ENCODE results near the gene CUL7.
"Not testable (repeated sequence)": the region's sequence is repeated elsewhere in the genome, so short reads cannot be mapped to it uniquely, and the experiment has no call there.

Gene CUL7

DNA sequence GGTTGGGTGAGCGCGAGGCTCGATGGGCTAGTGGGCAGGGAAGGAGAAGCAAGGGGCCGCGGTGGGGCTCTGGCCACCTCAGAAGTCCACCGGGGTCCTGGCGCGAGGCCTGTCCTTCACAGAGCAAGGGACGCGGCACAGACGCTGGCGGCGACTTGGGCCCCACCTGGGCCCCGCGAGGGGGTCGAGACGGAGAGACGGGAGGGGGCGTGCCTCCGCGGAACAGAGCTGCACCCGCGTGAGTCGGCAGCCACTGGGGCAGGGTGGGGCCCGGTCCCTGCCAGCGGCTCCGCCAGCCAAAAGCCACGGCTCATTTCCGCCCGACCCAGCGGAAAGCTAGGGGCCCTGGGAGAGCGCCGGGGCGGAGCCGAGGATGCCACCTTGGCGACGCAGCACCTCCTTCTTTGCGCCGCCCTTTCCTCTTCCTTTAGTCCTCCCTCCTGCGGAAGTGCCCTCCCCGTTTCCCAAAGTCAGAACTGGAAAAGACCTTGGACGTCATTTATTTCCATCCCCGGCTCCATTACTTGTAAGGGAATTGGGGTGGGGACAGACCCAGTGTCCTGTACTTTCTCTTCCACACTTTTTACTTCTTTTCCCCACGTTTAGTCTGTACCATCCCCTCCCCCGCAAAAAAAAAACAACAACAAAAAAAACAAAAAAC, at the start of gene CUL7:
TSS of gene CUL7 (minus strand) at position 307 of the 661 bp plus-strand sequence. CDS start 1,063 bp downstream, outside the sequence.
- DNase-seq (ENCODE audit: low spot score): peak; percentile 99

DNA sequence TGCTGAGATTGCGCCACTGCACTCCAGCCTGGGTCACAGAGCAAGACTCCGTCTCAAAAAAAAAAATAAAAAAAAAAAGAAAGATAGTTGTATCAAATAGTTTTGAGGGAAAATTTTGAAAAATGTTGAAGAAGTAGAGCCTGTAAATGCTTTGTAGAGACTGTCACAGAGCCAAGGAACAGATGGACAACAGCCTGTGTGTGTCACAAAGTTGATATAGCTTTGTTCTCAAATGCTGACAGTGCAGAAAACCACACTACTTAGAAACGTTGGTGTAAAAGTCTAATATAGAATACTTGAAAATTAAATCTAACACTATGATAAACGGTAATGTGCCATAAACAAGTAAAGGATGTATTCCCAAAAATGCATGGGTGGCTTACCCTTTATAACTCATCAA, 47.8 kb upstream of the CUL7 start:
- DNase-seq (ENCODE audit: low spot score): no peak

- no peak for DNase-seq (ENCODE audit: low spot score)
Observed at GRCh38 chr6:43097502-43097901, 43.9 kb upstream of the CUL7 start.

- no peak for DNase-seq (ENCODE audit: low spot score)
Observed at GRCh38 chr6:43097098-43097489, 43.4 kb upstream of the CUL7 start.

- peak; percentile 61 for DNase-seq (ENCODE audit: low spot score)
Observed at GRCh38 chr6:43096451-43097097, 42.9 kb upstream of the CUL7 start.

- DNase-seq (ENCODE audit: low spot score): no peak
Observed at GRCh38 chr6:43095939-43096338, 42.3 kb upstream of the CUL7 start.

DNA sequence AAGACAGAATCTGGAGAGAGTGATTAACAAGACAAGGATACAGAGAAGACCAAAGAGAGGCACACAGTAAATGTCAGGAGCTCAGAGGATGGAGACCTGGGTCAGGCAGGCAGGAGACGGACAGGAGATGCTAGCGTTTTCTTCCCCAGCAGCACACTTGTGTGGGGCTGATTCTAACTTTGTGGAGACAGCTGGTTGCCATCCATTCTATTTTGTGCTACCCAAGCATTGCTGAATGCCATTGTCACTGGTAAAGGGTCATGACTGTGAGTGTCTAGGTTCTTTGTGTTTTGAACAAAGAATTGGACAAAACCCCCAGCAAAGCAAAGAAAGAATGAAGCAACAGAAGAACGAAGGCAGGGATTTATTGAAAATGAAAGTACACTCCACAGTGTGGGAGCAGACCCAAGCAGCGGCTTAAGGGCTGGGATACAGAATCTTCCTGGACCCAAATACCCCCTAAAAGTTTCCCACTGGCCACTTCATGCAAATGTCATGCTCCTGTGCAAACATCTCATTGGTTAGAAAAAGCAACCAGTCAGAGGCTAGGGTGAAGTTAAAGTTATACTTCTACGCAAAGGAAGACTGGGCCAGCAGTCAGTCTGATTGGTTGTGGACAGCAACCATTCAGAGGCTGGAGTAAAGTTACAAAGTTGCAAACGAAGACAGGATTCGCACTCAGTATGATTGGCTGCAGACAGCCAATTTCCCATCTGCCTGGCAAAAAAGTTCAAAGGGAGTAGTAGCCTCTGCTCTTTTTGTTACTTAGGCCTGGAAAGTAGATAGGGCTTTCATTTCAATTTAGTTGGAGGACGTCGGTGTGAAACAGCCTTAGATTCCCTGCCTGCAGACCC, 40.0 kb upstream of the CUL7 start:
- peak; percentile 85 for DNase-seq (ENCODE audit: low spot score)

- DNase-seq (ENCODE audit: low spot score): no peak
Observed at GRCh38 chr6:43092635-43093034, 39.0 kb upstream of the CUL7 start.

- DNase-seq (ENCODE audit: low spot score): no peak
Observed at GRCh38 chr6:43091436-43091991, 37.9 kb upstream of the CUL7 start.

- no peak for DNase-seq (ENCODE audit: low spot score)
Observed at GRCh38 chr6:43091020-43091419, 37.4 kb upstream of the CUL7 start.

DNA sequence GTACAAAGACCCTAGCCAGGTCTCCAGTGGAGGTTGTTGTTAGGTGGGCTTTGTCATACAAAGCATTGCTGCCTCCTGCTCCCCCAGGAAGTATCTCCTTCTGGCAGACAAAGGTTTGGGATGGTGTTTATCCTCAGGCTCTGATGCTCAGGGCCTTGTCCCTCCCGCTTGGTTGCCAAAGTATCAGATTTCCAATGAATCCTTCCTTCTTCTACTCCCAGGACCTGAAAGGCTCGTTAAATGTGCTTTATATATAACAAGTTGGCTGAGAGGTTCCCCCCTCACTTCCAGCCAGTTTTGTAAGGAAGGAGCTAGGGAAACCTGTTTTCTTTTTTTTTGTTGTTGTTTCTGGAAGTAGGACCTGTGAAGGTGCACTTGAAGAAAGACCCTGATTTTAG, 36.9 kb upstream of the CUL7 start:
- DNase-seq (ENCODE audit: low spot score): no peak

GRCh38 chr6:43089874-43090558, 36.4 kb upstream of the CUL7 start:
- peak; percentile 58 for DNase-seq (ENCODE audit: low spot score)

DNA sequence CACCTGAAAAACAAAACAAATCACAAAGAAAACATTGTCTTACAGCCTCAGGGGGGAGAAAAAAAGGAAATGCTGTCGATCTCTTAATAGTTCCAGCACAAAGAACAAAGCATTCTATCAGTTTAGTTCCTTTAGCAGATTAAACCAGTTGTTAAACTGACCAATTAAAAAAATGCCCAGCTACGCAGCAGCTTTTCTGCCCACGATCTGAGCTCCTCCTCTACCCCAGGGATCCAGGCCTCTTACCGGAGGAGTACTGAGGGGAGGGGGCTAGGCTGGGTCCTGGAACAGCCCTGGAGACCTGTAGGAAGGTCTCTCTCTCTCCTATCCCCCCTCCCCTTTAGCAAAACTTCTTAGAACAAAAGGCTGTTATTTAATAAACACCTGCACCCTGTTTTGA, 35.8 kb upstream of the CUL7 start:
- no peak for DNase-seq (ENCODE audit: low spot score)

GRCh38 chr6:43088654-43089056, 35.0 kb upstream of the CUL7 start:
- no peak for DNase-seq (ENCODE audit: low spot score)

DNA sequence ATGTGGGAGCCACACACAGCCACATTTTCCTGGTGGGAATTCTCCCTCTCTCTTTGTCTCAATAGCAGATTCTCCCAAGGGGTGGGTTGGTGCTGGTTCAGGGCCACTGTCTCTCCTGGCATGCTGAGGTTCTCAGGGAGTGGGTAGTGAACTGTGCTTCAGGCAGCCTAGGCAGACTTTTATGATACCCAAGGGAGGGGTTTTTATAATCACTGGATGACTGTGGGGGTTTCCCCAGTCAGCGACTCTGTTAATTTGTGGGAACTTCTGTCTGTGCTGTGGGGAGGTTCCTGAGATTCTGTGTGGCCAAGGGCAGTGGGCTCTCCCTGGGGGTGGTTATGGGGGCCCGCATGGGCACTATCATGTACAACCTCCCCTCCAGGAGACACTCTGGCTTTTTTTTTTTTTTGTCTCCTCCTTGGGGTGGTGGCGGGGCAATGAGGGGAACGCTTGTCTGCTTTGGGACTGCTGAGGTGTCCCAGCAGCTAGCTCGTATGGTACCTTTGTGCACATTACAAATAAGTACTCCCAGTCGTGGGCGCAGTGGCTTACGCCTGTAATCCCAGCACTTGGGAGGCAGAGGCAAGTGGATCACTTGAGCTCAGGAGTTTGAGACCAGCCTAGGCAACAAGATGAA, 32.5 kb upstream of the CUL7 start:
- DNase-seq (ENCODE audit: low spot score): no peak

GRCh38 chr6:43082806-43083655, 29.4 kb upstream of the CUL7 start:
- DNase-seq (ENCODE audit: low spot score): no peak

DNA sequence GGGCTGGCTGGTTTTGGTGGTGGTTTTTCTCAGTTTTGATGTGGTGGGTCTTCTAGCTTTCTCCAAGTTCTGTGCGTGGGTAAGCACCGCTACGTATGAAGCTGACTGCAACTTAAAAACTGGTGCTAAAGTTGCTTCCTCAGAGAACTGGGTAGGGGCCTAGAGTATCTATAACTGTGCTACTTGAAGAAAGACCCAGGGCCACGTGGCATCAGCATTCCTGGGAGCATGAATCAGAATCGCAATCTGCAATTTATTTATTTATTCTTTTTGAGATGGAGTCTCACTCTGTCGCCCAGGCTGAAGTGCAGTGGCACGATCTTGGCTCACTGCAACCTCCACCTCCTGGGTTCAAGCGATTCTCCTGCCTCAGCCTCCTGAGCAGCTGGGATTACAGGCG, 28.3 kb upstream of the CUL7 start:
- DNase-seq (ENCODE audit: low spot score): not testable (repeated sequence)

DNA sequence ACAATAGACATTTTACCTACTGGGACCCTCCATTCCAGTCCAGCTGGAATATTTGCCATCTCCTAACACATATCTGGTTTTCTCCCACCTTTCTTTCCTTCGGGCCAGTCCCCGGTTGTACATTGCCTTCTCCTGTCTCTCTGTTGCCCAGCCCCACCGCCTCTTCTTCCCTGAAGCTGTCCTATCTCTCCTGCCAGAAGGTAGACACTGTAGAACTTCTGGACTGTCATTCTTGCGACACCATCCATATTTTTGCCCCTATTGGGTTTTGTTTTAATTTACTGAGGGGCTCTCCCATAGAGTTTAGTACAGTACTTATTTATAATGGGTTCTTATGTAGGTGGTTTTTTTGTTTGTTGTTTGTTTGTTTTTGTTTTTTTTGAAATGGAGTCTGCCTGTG, 27.4 kb upstream of the CUL7 start:
- no peak for DNase-seq (ENCODE audit: low spot score)

DNA sequence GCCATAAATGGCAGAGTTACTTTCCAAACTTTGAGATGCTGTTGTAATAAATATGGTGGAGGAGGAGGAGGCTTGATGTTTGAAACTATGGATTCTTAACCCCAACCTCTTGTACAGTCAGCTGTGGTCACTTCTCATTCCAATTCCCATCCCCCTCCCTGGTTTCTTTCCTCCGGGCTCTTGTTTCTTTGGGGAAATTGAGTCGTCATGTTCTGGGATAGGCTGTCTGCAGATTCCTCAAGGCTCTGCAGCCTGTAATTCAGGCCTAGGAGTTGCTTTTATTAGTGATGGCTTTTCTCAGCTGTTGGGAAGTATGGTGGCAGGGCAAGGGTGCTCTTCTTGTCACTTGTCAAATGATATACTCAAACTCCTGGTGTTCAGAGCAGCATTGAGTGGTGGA, 25.0 kb upstream of the CUL7 start:
- DNase-seq (ENCODE audit: low spot score): no peak

GRCh38 chr6:43077981-43078511, 24.4 kb upstream of the CUL7 start:
- peak; percentile 27 for DNase-seq (ENCODE audit: low spot score)

Data from AG08396 (cell line).